Measurements from ENCODE around the gene CCM2L.

Gene CCM2L

GRCh38 chr20:32010101-32010500, at the start of gene CCM2L:
Gene CCM2L, plus strand, starts transcription at chr20:32010438. Its CDS starts 17 bp downstream, at chr20:32010455.
- DNase-seq: no peak

DNA sequence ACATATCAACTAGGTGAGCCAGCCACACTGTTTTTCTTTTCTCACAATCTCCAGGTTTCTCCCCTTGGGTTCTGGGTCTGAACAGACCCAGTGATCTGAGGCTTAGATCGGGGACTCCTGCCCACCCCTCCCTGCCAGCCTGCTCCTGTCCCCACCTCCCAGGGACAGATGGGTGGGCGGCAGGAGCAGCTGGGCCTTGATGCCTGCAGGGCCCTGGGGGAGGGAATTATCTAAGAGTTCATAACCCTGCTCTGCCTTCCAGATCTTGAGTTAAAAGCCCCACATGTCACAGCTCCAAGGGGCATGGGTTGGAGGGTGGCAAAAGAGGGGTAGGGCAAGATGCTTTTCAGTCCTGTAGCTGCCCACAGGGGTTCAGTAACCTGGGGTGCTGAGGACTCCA, 47.5 kb upstream of the CCM2L start:
- peak; percentile 96 for DNase-seq

DNA sequence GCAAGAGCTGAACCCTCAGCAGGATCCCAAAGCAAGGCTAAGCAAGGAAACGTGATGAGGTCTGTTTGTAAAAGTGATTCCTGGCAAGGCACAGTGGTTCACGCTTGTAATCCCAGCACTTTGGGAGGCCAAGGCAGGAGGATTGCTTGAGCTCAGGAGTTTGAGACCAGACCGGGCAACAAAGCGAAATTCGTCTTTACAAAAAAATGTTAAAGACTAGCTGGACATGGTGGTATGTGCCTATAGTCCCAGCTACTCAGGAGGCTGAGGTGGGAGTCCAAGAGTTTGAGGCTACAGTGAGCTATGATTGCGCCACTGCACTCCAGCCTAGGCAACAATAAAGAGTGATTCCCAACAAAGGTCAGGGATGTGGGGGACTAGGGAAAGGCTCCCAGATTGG, 46.3 kb upstream of the CCM2L start:
- no peak for DNase-seq

DNA sequence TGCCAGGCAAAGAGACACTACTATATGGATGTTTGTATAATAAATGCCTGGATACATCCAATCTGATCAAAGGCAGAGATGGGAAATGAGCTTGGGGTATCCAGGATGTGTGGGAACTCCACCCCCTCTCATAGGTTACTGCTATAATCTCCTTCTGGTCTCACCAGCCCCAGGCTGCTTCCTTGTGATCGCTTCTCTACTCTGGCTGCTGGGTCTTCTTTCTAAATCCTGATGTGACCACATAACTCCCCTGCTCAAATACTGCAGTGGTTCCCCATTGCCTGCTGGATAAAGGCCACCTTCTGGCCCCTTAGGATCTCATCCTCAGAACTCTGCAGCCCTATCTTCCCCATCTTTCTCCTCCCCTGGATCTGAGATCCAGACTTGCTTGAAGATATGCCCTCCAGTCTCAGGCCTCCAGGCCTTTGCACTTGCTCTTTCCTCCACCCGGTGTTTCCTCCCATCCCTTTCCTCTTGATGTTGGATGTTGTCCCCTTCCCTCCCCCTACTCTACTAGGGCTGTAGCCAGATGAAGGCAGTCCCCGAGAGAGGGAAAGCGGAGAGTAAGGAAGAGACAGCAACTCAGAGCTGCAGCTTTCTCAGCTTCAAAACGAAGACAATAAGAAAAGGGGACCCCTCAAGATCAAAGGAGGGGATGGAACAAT, 43.1 kb upstream of the CCM2L start:
- peak; percentile 41 for DNase-seq

DNA sequence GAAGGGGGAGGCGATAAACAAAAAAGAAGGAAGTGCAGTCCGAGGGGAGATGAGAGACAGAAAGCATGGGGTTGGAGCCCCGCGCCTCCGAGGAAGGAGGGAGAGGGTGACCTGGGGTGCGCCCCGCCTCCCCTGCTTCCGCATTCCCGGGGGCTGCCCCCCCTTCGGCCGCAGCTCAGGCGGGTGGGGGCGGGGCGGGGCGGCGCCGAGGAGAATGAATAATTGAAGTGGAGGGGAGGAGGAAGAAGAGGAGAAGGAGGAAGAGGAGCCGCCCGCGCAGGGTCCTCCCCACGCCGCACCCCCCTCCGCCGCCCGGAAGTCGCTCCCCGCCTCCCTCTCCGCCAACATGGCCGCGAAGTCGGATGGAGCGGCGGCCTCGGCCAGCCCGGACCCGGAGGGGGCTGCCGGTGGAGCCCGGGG, 42.4 kb upstream of the CCM2L start, which contains the start of gene XKR7:
Gene XKR7 (plus strand): TSS at position 322 of the 420 bp plus-strand sequence. CDS start 25 bp downstream, at position 347.
- peak; percentile 90 for DNase-seq

- peak; percentile 55 for DNase-seq
Measured at GRCh38 chr20:31968291-31969126, 41.7 kb upstream of the CCM2L start.

- peak; percentile 44 for DNase-seq
Measured at GRCh38 chr20:31969991-31970390, 40.2 kb upstream of the CCM2L start.

- DNase-seq: no peak
Measured at GRCh38 chr20:31972471-31973021, 37.7 kb upstream of the CCM2L start.

- no peak for DNase-seq
Measured at GRCh38 chr20:31974296-31974695, 35.9 kb upstream of the CCM2L start.

DNA sequence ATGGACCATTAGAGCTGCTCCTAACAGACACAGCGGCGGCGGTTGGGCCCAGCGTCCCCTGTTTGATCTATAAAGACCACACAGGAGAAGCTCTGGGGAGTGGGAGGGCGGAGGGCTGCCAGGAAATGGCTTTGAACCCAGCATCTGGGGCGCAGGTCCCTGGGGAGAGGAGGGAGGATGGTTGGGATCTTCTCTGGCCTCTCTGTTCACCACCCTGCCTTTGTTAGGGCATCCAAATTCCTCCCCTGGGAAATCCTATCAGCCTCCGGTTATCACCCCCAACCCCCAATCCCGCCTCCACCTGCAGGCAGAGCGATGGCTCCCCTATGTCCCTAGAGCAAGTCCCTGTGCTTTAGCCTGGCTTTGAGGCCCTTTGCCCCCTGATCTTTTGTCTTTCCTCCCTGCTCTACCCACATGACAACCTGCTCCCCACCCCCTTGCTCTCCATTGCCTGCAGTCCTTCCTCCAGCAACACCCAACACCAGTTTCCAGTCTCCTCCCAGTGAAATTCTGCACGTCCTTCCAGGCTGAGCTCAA, 35.2 kb upstream of the CCM2L start:
- DNase-seq: peak; percentile 75

- no peak for DNase-seq
Measured at GRCh38 chr20:31975874-31976273, 34.4 kb upstream of the CCM2L start.

DNA sequence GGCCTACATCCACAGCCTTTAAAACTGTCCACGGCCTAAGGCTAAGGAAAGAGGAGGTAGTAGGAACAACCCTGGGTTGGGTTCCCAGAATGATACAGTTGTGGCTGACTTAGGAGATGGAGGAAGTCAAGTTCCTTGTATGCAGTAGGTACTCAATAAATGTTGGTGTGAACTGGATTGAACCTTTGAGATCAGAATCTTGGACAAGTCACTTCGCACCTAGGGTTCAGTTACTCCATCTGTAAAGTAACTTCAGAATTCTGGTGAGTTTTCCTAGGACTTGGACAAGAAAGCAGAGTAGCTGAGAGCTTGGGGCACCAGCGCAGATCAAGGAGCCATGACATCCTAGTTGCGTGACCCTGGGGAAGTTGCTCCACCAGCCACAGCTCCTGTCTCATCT, 33.2 kb upstream of the CCM2L start:
- no peak for DNase-seq

DNA sequence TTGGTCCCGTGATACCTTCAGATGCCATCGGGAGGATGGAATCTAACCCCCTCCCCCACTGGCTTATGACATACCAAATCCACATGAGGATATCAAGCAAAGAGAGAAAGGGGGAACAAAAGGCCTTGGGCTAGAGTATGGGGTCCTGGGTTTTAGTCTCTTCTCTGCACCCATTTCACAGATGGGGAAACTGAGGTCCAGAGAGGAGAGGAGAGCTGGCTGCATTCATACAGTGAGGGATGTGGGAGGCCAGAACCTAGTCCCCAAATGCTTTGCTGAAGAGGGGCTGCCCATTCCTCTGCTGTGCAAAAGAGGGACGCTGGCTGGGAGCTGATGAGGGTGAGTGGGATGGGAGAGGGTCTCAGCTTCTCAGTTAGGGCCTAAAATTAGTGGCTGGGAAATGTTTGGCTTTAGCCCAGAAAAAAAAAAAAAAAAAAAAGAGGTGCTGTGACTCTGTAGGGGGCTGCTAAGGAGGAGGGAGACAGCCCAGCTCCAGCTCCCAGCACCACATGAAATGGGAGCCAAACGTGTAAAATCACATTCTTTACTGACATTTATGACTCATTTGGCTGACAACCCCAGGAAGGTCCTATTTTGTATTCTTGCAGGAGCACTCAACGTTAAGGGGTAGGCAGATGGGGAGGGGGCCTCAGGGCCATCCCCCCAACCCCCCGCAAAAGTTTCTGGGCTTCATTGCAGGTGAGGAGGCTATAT, 30.4 kb upstream of the CCM2L start:
- no peak for DNase-seq

DNA sequence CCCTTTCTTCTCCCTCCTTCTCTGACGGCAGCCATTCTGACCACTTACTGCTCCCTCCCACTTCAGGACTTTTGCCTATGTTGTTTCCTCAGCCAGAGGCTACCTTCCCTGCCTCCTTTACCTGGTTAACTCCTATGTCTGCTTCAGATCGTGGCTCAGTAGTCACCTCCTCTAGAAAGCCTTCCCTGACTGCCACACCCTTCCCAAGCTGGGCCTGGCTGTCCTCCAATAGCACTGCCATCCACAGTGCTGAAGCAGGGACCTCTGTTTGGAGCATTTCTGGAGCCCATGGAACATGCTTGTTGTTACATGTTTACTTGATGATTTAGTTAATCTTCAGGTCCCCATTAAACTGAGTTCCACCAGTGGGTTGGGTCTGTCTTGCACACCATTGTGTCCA, 28.5 kb upstream of the CCM2L start:
- no peak for DNase-seq

- peak; percentile 94 for DNase-seq
Measured at GRCh38 chr20:31984981-31985471, 25.2 kb upstream of the CCM2L start.

DNA sequence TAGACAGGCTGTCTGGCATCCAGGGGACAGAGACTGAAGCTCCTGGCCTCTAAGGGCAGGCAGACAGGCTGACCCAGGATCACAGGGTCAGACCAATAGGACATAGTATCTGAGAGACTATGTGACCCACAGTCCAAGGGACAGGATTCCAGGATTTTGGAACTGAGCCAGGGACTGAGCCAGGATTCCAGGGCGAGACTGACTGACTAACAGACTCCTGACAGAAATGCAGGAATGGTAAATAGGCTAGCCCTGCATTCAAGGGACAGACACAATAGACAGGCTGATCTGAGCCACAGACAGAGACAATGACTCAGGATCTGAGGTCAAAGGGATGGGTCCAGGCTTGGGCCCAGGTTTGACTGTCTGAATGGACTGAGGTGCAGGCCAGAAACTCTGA, 22.5 kb upstream of the CCM2L start:
- DNase-seq: peak; percentile 20

DNA sequence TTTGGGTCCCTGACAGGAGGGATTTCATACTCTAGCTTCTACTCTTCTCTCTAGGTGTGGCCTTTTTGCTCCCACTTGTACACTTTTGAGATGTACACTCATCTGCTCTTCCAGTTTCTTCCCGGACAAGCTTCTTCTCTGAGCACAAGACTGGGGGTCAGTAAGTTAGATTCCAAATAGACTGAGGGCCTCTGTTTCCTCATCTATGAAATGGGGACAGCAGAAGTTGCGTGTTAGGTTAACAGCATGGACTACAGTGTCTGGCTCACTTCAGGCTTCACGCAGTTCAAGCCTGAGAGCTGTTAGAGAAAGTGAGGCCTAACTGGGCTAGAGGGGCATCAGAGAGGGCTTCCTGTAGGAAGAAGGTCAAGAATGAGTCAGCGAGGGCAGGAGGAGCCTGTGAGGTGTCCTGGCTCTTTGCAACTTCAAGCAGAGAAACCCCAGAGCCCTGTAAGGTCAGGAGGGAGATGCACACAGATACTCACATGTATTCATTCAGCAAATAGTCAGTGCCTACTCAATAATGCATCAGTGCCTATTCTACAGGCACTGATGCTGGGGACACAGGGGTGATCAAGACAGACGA, 21.7 kb upstream of the CCM2L start:
- DNase-seq: no peak

DNA sequence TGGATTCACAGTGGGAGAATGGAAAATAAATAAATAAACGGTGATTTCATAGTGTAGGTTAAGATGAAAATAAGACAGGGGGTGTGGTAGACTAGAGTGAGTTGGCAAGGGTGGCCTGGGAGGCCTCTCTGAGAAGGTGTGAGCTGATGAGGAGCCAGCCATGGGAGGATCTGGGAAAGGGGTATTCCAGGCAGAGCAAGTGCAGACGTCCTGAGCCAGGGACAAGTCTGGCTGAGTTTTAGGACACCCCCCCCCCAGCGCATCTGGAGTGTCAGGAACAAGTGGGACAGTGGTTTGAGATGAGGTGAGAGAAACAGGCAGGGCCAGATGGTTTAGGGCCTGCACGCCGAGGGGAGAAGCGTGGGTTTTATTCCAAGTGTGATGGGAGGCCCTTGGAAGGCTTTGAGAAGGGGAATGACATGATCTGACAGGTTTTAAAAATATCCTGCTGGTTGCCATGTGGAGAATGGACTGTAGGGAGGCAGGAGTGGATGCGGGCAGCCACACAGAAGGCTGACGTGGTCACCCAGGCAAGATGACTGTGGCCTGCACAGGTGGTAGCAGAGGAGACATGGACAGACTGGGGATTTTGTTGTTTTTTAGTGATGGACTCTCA, 21.1 kb upstream of the CCM2L start:
- peak; percentile 75 for DNase-seq

- peak; percentile 98 for DNase-seq
Measured at GRCh38 chr20:31990641-31991338, 19.4 kb upstream of the CCM2L start.

DNA sequence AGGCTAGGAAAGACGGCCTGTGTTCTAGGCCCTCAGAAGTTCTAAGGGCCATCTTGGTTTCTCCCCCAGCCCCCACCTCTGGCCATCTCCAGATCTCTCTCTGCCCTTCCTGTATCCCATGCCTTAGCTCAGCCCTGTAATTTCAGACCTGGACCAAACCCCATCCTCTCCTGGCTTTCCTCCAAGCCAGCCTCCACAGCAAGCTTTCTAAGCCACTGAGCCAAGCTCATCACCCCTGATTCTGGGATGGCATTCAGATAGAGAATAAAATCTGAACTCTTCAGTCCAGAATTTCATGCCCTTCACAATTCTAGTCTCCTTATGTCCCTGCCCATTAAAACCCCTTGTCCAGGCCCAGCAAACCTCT, 18.9 kb upstream of the CCM2L start:
- no peak for DNase-seq

DNA sequence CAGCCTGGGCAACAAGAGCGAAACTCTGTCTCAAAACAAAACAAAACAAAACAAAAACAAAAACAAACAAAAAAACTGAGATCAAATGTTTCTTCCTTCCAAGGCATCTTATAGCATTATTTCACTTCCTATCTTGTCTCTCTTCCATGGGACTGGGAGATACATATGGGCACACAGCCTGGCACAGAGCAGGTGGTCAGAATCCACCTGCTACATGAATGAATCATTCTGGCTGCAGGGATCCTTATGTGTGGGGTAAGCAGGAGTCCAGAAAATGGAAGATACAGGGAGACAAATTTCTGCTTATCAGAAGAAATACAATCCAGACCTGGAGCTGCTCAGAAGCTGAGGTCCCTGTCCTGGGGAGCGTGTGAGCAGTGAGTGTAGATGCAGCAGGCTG, 18.2 kb upstream of the CCM2L start:
- no peak for DNase-seq
